Breast epithelium (tissue), 4 donors: ENCODE data around the gene FZD10. TPM values are rescaled to one million over a fixed set of nuclear protein-coding genes. Genes with fewer than 3 reads are reported as not detected.

ENCODE experiments used
- DNase-seq, 2 donors: peaks; one replicate each; pipeline ENCODE4 v3.0.0-alpha.2; 2019; ENCODE audit warnings: low spot score in 2 of 2
- H3K27ac ChIP-seq, 2 donors: fragments of 200-600 bp; sonication (generic) in 1 of 2; one replicate each; pipeline ENCODE4 v1.5.1; 2016 to 2019; ENCODE audit warnings: mild to moderate bottlenecking in 1 of 2
- H3K27me3 ChIP-seq, 2 donors: fragments of 200-600 bp; sonication (generic) in 1 of 2; one replicate each; pipeline versions ENCODE4 v1.5.1 to v1.6.0; 2017 to 2019; ENCODE audit warnings: control low read depth in 1 of 2, mild to moderate bottlenecking in 1 of 2
- H3K36me3 ChIP-seq: fragments of 200-600 bp; one replicate; pipeline ENCODE4 v1.5.1; 2019
- H3K4me1 ChIP-seq, 2 donors: fragments of 200-600 bp; sonication (generic); one replicate each; pipeline ENCODE4 v1.5.1; 2016 to 2019; ENCODE audit warnings: control low read depth in 1 of 2
- H3K4me3 ChIP-seq, 3 donors: fragments of 200-600 bp; sonication (generic); 1 replicate in 2 of 3; 2 replicates in 1 of 3; pipeline ENCODE4 v1.5.1; 2016 to 2019; ENCODE audit warnings: mild to moderate bottlenecking in 3 of 3, moderate library complexity in 2 of 3
- H3K9me3 ChIP-seq, 2 donors: fragments of 200-600 bp; sonication (generic) in 1 of 2; one replicate each; pipeline ENCODE4 v1.5.1; 2016 to 2019; ENCODE audit warnings: control low read depth in 1 of 2
- POLR2A ChIP-seq: fragments of 450-650 bp; IDR thresholded peaks from one replicate; pipeline ENCODE4 v1.6.1; 2016; ENCODE audit warnings: antibody characterized with exemption, mild to moderate bottlenecking, moderate library complexity
- POLR2AphosphoS5 ChIP-seq, 3 donors: sonication (generic); formaldehyde crosslinking; IDR thresholded peaks; one replicate each; pipeline ENCODE4 v1.6.1; 2017; ENCODE audit warnings: antibody characterized with exemption in 3 of 3
- intact Hi-C: fragments of 100-400 bp; cut with DNase I; formaldehyde crosslinking; loops from one replicate; pipeline ENCODE4 v1.15.1; 2023; ENCODE audit warnings: low total_unique reads
- total RNA-seq, 3 donors: library from RNA; depleted of rRNA; stranded (reverse); fragments of >200 nt; gene quantifications; one replicate each; pipeline ENCODE4 v1.1.0, GENCODE V29; 2016
- TF ChIP-seq, protein P1 (sequence below), 3 donors: fragments of 450-650 bp; IDR thresholded peaks; one replicate each; pipeline ENCODE4 v1.5.1; 2016 to 2017; ENCODE audit warnings: antibody characterized with exemption in 3 of 3, mild to moderate bottlenecking in 3 of 3, moderate library complexity in 3 of 3

Gene FZD10
- total RNA-seq, 3 donors from 2014 or later = 0.48 to 2.0 (median 1.8) TPM

DNA sequence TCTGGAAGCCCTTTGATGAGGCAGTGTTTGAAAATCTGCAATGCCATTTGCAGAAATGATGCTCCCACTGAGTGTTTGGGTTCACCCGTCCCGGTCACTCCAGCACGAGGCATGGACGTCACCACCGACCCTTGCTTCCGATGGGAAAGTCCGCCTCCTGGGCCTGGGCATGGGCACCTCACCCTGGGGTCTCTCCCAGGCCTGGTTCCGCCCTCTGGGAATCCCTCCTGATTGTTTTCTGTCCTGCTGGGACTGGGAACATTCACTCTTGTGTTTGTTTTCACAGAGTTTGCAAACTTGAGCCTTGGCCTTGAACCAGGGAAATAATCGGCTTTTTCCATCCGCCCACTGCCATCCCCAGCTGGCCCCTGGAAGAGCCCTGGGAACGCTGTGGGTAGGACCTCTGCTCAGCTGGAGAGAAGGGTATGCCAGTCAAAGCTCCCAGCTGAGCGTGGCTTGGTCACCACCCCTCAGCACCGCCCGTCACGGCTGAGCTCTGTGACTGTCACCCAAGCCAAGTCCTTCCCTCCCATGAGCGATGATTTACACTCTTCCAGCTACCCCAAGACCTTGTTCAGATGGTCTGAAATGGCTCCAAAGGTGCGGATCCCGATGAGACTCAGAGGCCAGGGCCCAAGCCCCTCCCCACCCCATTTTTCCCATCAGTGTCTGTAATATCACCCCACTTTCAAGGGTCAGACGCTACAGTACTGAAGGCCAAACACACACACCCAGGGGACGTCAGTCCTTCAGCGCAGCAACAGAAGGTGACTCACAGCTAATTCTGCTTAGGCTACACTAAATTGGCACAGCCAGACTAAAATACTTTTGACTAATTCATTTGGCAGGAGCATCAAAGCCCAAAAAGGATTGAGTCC, 34.1 kb upstream of the FZD10 start:
- DNase-seq = peak in 1 of 2 donors; percentile 43
- no peaks in the 10 kb centered on the region for H3K9me3 ChIP-seq
- no peaks in the 10 kb centered on the region for H3K27me3 ChIP-seq
- TF ChIP-seq POLR2AphosphoS5 (IDR thresholded peaks at IDR 0.05) = peak; percentile 26 to 48 (median 34)
- no peak for TF ChIP-seq POLR2A
- peak overlapping the region; percentile 83 to 96 for H3K27ac ChIP-seq
- intact Hi-C loops = no loop called here
- H3K4me1 ChIP-seq = peaks cover 7 to 23% of the 10 kb centered on the region in 2 donors
- no peaks in the 10 kb centered on the region for H3K36me3 ChIP-seq
- peak overlapping the region in 1 of 3 donors; percentile 46 for H3K4me3 ChIP-seq

DNA sequence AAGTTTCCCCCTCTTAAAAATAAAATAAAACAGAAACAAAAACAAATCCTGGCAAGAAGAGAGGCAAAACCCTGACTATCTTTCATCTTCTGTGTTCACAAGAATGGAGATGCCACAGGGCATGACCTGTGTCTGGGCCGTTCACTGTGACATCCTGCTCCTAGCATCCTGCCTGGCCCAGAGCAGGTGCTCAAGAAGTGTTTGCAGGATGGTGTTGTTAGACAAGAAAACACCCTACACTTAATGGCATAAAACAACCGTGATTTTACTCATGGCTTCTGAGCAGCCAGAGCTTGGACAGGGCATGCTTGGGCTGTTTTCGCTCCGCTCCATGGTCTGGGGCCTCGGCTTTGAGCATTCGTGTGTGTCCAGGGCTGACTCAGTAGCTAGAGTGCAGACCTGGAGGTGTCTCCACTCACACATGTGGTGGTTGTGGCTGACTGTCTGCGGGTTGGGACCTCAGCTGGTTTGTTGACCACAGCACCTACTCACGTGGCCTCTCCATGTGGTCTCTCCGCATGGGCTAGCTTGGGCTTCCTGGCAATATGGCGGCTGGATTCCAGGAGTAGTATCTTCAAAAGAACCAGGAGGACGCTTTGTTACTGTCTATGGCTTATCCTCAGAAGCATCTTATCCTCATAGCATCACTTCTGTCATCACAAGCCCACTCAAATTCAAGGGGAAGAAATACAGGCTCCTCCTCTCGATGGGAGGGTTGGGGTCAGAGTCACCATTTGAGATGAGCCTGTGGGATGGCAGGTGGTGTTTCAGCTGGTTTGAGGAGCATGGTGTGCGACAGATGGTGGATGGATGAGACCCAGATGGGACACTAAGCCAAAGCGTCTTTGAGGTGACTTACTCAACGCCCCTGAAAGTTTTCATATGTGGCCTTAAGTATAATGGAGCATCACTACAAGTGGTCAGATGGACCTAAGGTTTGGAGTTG, 33.2 kb upstream of the FZD10 start:
- no peak for DNase-seq

DNA sequence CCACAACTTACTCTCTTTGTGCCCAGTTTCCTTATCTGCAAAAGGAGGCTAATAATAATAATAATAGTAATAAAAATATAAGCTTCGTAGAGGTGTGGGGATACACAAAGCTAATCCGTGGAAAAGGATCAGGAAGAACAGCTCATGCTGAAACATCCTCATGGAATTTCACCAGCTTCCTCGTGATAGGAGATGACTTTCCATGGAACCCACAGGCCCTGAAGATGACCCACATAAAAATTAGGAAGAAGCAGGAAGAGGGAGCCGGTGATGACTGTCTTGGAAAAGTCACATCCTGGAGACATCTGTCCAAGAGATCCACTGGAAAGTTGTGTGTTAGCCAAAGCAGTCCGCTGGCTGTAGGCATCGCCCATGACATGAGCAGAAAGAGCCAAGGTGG, 31.9 kb upstream of the FZD10 start:
- no peak overlapping the region for H3K27ac ChIP-seq
- no peaks in the 10 kb centered on the region for H3K9me3 ChIP-seq
- no peak for DNase-seq
- no peaks in the 10 kb centered on the region for H3K36me3 ChIP-seq
- intact Hi-C loops = no loop called here
- no peak for TF ChIP-seq POLR2AphosphoS5 (IDR thresholded peaks at IDR 0.05)
- no peak for TF ChIP-seq POLR2A
- TF ChIP-seq, protein P1, sequence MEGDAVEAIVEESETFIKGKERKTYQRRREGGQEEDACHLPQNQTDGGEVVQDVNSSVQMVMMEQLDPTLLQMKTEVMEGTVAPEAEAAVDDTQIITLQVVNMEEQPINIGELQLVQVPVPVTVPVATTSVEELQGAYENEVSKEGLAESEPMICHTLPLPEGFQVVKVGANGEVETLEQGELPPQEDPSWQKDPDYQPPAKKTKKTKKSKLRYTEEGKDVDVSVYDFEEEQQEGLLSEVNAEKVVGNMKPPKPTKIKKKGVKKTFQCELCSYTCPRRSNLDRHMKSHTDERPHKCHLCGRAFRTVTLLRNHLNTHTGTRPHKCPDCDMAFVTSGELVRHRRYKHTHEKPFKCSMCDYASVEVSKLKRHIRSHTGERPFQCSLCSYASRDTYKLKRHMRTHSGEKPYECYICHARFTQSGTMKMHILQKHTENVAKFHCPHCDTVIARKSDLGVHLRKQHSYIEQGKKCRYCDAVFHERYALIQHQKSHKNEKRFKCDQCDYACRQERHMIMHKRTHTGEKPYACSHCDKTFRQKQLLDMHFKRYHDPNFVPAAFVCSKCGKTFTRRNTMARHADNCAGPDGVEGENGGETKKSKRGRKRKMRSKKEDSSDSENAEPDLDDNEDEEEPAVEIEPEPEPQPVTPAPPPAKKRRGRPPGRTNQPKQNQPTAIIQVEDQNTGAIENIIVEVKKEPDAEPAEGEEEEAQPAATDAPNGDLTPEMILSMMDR (IDR thresholded peaks at IDR 0.05) = no peak
- H3K27me3 ChIP-seq = no peaks in the 10 kb centered on the region
- H3K4me3 ChIP-seq = no peak overlapping the region
- H3K4me1 ChIP-seq = peaks cover 7 to 23% of the 10 kb centered on the region in 2 donors

More for the DNA sequence above, 33.2 kb upstream of the FZD10 start:
- peaks cover 7 to 23% of the 10 kb centered on the region in 2 donors for H3K4me1 ChIP-seq
- intact Hi-C loops = no loop called here
- no peak overlapping the region for H3K4me3 ChIP-seq
- H3K27me3 ChIP-seq = no peaks in the 10 kb centered on the region
- H3K9me3 ChIP-seq = no peaks in the 10 kb centered on the region
- no peaks in the 10 kb centered on the region for H3K36me3 ChIP-seq
- TF ChIP-seq, protein P1 (IDR thresholded peaks at IDR 0.05) = no peak
- TF ChIP-seq POLR2AphosphoS5 (IDR thresholded peaks at IDR 0.05) (peak in 1 of 3 donors; percentile 48), POLR2A (no peak)
- peak overlapping the region; percentile 83 to 96 for H3K27ac ChIP-seq

DNA sequence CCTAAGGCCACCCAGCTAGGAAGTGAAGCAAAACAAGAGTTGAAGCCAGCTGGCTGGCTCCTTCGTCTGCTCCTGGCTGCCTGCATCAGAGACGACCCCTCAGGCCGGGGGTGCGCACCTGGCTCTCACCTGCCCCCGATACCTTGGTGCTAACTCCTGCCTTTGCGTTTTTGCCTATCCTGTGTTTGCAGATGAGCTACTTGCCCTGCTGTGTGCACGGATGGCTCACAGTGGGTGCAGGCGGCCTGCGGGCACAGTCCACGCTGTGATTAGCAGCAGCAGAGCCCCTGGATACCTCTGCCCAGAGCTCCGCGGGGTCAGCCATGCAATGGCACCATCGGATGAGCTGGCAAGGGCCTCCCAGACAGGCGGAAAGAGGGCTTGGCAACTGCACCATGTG, 31.2 kb upstream of the FZD10 start:
- Histone ChIP-seq H3K4me3 (no peak overlapping the region), H3K36me3 (no peaks in the 10 kb centered on the region), H3K4me1 (peaks cover 7 to 23% of the 10 kb centered on the region in 2 donors), H3K9me3 (no peaks in the 10 kb centered on the region), H3K27ac (no peak overlapping the region), H3K27me3 (no peaks in the 10 kb centered on the region)
- intact Hi-C loops = no loop called here
- TF ChIP-seq POLR2AphosphoS5 (IDR thresholded peaks at IDR 0.05) = no peak
- no peak for TF ChIP-seq POLR2A
- TF ChIP-seq, protein P1 (IDR thresholded peaks at IDR 0.05) = no peak
- DNase-seq = no peak

DNA sequence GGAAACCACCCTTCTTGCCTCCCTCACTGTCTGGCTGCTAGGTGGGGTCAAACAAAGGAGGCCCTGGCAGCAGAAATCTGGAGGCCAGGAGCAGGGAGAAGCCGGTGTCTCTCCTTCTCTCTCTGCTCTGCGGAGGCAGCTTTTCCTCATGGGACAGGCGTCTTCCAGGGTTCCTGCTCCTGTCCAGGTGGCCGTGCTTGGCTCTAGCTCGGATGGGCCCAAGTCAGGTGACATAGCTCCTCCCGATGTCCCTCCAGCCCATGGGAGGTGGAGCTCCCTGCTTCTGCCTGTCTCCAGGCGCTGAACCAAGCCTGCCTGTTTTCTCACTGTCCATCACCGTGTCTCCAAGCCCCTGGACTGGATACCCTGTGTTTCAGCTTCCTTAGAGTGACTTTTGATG, 30.5 kb upstream of the FZD10 start:
- Histone ChIP-seq H3K27me3 (no peaks in the 10 kb centered on the region), H3K9me3 (no peaks in the 10 kb centered on the region), H3K4me1 (peaks cover 7 to 15% of the 10 kb centered on the region in 2 donors), H3K36me3 (no peaks in the 10 kb centered on the region), H3K4me3 (no peak overlapping the region), H3K27ac (no peak overlapping the region)
- TF ChIP-seq, protein P1 (IDR thresholded peaks at IDR 0.05) = no peak
- TF ChIP-seq POLR2AphosphoS5 (IDR thresholded peaks at IDR 0.05) = no peak
- no peak for TF ChIP-seq POLR2A
- intact Hi-C loops = no loop called here
- no peak for DNase-seq
